Activated T-cell treated with anti-CD3 and anti-CD28 coated beads, Interleukin-2, amount 50 U/mL, for 24 hours (primary cell): ENCODE data around the gene GALNTL6.
"Not testable (repeated sequence)": the region's sequence is repeated elsewhere in the genome, so short reads cannot be mapped to it uniquely, and the experiment has no call there.

Experiments
- DNase-seq: peaks from one replicate; pipeline ENCODE4 v3.0.0-alpha.2; 2020
- H3K27ac Mint-ChIP-seq: 2 replicates; pipeline ENCODE4 v1.8.0; 2020; ENCODE audit warnings: mild to moderate bottlenecking, mixed read lengths
- H3K27me3 Mint-ChIP-seq: 2 replicates; pipeline ENCODE4 v1.8.0; 2020; ENCODE audit warnings: mixed read lengths
- H3K36me3 Mint-ChIP-seq: 2 replicates; pipeline ENCODE4 v1.8.0; 2020; ENCODE audit warnings: low read depth, mixed read lengths
- H3K4me1 Mint-ChIP-seq: 2 replicates; pipeline ENCODE4 v1.8.0; 2020; ENCODE audit warnings: low read depth, mixed read lengths
- H3K4me3 Mint-ChIP-seq: 2 replicates; pipeline ENCODE4 v1.8.0; 2020; ENCODE audit warnings: mild to moderate bottlenecking, moderate library complexity, mixed read lengths
- H3K9me3 Mint-ChIP-seq: 2 replicates; pipeline ENCODE4 v1.8.0; 2020; ENCODE audit warnings: mixed read lengths

The GALNTL6 gene

DNA sequence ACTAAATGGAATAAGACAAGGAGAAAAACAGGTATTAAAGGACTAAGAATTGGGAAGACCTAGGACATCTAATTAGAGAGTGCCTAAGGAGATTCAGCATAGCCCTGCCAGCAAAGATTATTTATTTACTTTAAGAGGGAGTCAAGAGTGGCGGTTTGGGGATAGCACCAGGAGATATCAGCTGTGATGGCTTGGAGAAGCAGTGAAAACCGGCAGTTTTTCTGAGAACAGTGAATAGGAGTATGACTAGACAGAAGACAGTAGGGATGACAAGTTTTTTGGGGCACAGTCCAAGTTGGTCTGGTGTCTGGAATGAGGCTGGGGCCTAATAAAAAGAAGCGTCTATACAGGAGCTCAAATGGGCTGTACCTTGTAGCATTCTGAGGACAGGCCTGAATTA, 1143.1 kb downstream of the GALNTL6 start:
- H3K4me3 Mint-ChIP-seq, H3K27ac Mint-ChIP-seq, H3K9me3 Mint-ChIP-seq: not testable (repeated sequence)

DNA sequence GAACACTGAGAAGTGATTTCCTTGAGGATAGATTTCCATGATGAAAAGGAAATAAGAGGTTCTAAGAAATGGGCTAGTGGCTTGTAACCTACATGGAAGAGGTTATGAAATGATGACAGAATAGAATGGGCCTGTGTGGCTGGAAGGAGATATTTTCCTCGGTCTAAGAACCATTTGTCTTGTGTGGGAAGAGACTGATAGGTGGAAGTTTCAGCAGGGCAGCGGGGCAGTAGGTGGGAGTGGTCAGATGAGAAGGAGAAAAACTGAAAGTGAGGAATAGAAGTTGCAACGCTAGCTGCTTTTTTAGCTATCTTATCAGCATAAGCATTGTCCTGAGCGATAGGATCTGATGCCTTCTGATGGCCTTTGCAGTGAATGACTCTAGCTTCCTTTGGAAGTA, 1144.0 kb downstream of the GALNTL6 start:
- H3K27me3 Mint-ChIP-seq: peaks cover 21% of the 10 kb centered on the region

More for the DNA sequence above, 1143.1 kb downstream of the GALNTL6 start:
- H3K36me3 Mint-ChIP-seq, H3K4me1 Mint-ChIP-seq, DNase-seq: not testable (repeated sequence)
- H3K27me3 Mint-ChIP-seq: peaks cover 14% of the 10 kb centered on the region

GRCh38 chr4:172962564-172963353, 1149.6 kb downstream of the GALNTL6 start:
- no peak overlapping the region for H3K27ac Mint-ChIP-seq
- no peak for DNase-seq
- no peaks in the 10 kb centered on the region for H3K4me1 Mint-ChIP-seq
- H3K4me3 Mint-ChIP-seq: no peak overlapping the region
- no peaks in the 10 kb centered on the region for H3K36me3 Mint-ChIP-seq
- H3K9me3 Mint-ChIP-seq: no peaks in the 10 kb centered on the region
- peaks cover 28% of the 10 kb centered on the region for H3K27me3 Mint-ChIP-seq

More for the DNA sequence above, 1144.0 kb downstream of the GALNTL6 start:
- no peak for DNase-seq
- Mint-ChIP-seq H3K27ac (no peak overlapping the region), H3K36me3 (no peaks in the 10 kb centered on the region), H3K9me3 (no peaks in the 10 kb centered on the region), H3K4me3 (no peak overlapping the region), H3K4me1 (no peaks in the 10 kb centered on the region)

GRCh38 chr4:172963498-172964294, 1150.5 kb downstream of the GALNTL6 start:
- no peak overlapping the region for H3K4me3 Mint-ChIP-seq
- peaks cover 28% of the 10 kb centered on the region for H3K27me3 Mint-ChIP-seq
- no peaks in the 10 kb centered on the region for H3K4me1 Mint-ChIP-seq
- H3K9me3 Mint-ChIP-seq: peaks cover 4% of the 10 kb centered on the region
- H3K27ac Mint-ChIP-seq: no peak overlapping the region
- no peaks in the 10 kb centered on the region for H3K36me3 Mint-ChIP-seq
- DNase-seq: no peak

DNA sequence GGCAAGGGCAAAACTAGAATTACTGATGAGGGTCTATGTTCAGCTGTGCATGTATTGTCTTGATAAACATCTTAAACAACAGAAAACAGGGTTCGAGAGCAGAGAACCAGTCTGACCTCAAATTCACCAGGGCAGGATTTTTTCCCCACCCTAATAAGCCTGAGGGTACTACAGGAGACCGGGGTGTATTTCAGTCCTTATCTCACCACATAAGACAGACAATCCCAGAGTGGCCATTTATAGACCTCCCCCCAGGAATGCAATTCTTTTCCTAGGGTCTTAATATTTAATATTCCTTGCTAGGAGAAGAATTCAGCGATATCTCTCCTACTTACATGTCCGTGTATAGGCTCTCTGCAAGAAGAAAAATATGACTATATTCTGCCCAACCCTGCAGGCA, 1157.0 kb downstream of the GALNTL6 start:
- H3K27me3 Mint-ChIP-seq, H3K27ac Mint-ChIP-seq, DNase-seq: not testable (repeated sequence)

DNA sequence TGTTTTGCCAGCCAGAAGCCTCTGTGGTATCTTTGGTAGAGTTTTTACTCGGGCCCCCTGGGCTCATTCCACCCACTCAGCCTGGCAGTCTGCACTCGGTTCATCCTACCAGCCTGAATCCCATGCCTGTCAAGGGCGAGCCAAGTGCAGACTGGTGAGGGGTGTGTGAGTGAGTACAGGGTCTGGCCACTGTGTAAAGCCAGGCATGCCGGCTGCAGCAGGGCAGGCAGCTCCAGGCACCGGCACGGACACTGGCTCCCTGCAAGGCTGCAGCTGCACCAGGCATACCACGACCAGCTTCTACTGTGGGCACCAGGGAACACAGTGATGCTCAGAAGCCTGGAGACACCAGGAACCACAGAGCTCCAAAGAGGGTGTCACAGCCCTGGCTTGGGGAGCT, 1161.4 kb downstream of the GALNTL6 start:
- Mint-ChIP-seq H3K36me3 (no peaks in the 10 kb centered on the region), H3K27me3 (peaks cover 17% of the 10 kb centered on the region), H3K9me3 (peaks cover 10% of the 10 kb centered on the region), H3K4me1 (no peaks in the 10 kb centered on the region), H3K4me3 (no peak overlapping the region), H3K27ac (no peak overlapping the region)
- no peak for DNase-seq

More for the DNA sequence above, 1157.0 kb downstream of the GALNTL6 start:
- H3K36me3 Mint-ChIP-seq, H3K4me1 Mint-ChIP-seq, H3K4me3 Mint-ChIP-seq: not testable (repeated sequence)
- peaks cover 19% of the 10 kb centered on the region for H3K9me3 Mint-ChIP-seq

DNA sequence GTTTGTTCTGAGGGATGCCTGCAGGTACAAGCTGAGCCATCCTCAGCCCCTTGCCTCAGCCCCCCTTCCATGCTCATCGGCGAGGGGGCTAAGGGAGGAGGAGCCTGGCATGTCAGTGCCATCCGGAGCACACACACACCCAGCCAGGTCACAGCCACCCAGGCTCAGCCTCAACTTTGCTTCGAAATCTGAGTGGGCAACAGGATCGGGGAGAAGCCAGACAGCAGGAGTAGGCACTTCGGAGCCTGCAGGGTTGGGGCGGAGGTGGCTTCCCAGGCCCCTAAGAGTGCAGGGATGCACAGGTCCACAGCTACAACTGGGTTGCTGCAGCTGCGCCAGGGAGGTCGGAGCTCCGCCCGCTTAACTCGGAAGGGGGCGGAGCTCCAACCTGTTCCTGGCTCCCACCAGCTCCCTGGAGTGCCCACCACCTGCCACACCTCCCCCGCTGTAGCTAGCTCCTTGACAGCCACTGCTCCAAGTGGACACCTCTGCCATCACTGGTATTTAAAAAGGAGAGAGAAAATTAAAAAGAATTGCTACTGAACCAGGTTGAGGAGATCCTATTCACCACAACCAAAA, 1162.5 kb downstream of the GALNTL6 start:
- H3K9me3 Mint-ChIP-seq: peaks cover under 1% of the 10 kb centered on the region
- peaks cover 20% of the 10 kb centered on the region for H3K27me3 Mint-ChIP-seq
- no peak for DNase-seq
- H3K36me3 Mint-ChIP-seq: no peaks in the 10 kb centered on the region
- no peaks in the 10 kb centered on the region for H3K4me1 Mint-ChIP-seq
- no peak overlapping the region for H3K27ac Mint-ChIP-seq
- no peak overlapping the region for H3K4me3 Mint-ChIP-seq

- H3K36me3 Mint-ChIP-seq, H3K9me3 Mint-ChIP-seq, DNase-seq, H3K27ac Mint-ChIP-seq, H3K4me3 Mint-ChIP-seq, H3K4me1 Mint-ChIP-seq: not testable (repeated sequence)
- H3K27me3 Mint-ChIP-seq: peaks cover 22% of the 10 kb centered on the region
Observed at GRCh38 chr4:172977491-172978041, 1164.4 kb downstream of the GALNTL6 start.

DNA sequence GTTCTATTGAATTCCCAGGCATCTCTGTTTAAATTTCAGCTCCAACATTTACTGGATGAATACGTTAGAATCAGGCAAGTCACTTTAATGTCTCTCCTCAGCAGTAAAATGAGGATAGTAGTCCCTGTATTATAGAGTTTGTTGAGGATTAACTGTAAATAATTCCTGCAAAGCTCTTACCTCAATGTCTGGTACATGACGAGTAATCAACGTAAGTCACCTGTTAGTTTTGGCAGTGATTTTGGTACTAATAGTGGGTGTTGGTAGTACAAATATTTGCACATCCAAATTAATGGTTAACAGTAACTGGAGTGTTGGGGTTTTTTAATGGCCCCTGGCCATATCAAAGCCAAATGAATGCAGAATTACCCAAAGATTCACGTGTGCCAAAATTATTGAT, 1165.6 kb downstream of the GALNTL6 start:
- Mint-ChIP-seq H3K27me3 (peaks cover 21% of the 10 kb centered on the region), H3K4me3 (no peak overlapping the region), H3K27ac (no peak overlapping the region), H3K36me3 (no peaks in the 10 kb centered on the region), H3K4me1 (no peaks in the 10 kb centered on the region), H3K9me3 (no peaks in the 10 kb centered on the region)
- no peak for DNase-seq

DNA sequence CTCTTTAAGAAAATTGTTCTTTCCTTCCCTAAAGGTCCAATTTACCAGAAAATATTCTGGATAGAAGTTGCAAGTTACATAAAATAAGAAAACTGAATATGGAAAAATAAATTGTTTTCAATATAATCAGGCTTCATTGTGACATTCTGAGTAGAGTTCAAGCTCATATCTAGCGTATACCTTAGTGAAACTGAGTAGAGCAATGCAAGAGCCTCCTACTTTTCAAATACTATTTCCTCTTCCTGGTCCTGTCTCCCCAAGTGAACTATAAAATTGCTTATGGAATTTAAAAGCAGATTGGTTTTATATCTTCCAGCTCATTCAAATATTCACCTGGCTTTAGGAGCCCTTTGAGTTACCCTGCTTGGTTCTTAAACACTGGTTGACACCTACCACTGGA, 1166.1 kb downstream of the GALNTL6 start:
- no peaks in the 10 kb centered on the region for H3K4me1 Mint-ChIP-seq
- no peak overlapping the region for H3K4me3 Mint-ChIP-seq
- no peak for DNase-seq
- no peaks in the 10 kb centered on the region for H3K36me3 Mint-ChIP-seq
- peaks cover 21% of the 10 kb centered on the region for H3K27me3 Mint-ChIP-seq
- H3K9me3 Mint-ChIP-seq: no peaks in the 10 kb centered on the region
- no peak overlapping the region for H3K27ac Mint-ChIP-seq

DNA sequence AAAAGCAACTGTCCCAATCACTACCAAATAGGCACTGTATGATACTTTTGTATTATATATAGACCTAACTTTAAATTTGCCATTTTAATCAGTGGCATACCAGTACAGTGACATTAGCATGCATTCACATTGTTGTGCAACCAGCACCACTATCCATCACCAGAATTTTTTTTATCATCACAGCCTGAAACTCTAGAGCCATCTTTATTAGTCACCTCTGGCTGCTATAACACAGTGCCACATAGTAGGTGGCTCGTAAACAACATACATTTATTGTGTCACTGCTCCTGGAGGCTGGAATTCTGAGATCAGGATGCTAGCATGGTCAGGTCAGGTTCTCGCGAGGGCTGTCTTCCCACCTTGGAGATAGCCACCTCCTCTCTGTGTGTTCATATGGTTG, 1167.0 kb downstream of the GALNTL6 start:
- H3K4me3 Mint-ChIP-seq: no peak overlapping the region
- no peaks in the 10 kb centered on the region for H3K4me1 Mint-ChIP-seq
- DNase-seq: no peak
- no peaks in the 10 kb centered on the region for H3K36me3 Mint-ChIP-seq
- peaks cover 18% of the 10 kb centered on the region for H3K27me3 Mint-ChIP-seq
- no peak overlapping the region for H3K27ac Mint-ChIP-seq
- no peaks in the 10 kb centered on the region for H3K9me3 Mint-ChIP-seq

DNA sequence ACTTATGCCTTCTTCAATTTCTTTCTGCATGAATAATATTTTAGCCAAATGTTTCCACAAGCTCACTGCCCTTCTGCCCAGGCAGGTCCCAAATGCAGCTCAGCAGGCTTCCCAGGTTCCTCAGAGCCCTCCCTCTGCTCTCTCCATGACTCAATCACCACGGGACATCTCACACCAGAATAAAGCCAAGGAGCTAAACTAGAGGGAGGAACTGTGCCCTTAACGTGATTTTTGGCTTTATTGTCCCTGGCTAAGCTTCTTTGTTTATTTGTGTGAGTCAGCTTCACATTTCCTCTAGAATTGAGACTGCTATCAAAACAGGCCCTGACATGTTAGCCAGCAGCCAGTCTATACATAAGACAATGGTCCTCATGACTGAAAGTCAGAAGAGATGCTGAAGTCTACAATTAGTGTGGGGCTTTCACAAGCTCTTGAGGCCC, 1169.0 kb downstream of the GALNTL6 start:
- no peaks in the 10 kb centered on the region for H3K36me3 Mint-ChIP-seq
- H3K9me3 Mint-ChIP-seq: no peaks in the 10 kb centered on the region
- peaks cover 17% of the 10 kb centered on the region for H3K27me3 Mint-ChIP-seq
- no peaks in the 10 kb centered on the region for H3K4me1 Mint-ChIP-seq
- H3K27ac Mint-ChIP-seq: no peak overlapping the region
- no peak overlapping the region for H3K4me3 Mint-ChIP-seq
- no peak for DNase-seq

GRCh38 chr4:172983014-172983413, 1169.8 kb downstream of the GALNTL6 start:
- Mint-ChIP-seq H3K27me3 (peaks cover 17% of the 10 kb centered on the region), H3K4me1 (no peaks in the 10 kb centered on the region), H3K4me3 (no peak overlapping the region), H3K27ac (no peak overlapping the region), H3K36me3 (no peaks in the 10 kb centered on the region), H3K9me3 (peaks cover 2% of the 10 kb centered on the region)
- DNase-seq: no peak

- DNase-seq: no peak
- Mint-ChIP-seq H3K9me3 (peaks cover 5% of the 10 kb centered on the region), H3K4me1 (no peaks in the 10 kb centered on the region), H3K27me3 (peaks cover 13% of the 10 kb centered on the region), H3K36me3 (no peaks in the 10 kb centered on the region), H3K4me3 (no peak overlapping the region), H3K27ac (no peak overlapping the region)
Observed at GRCh38 chr4:172983631-172984030, 1170.4 kb downstream of the GALNTL6 start.
